HG03571 (cell line): ENCODE measurements around the gene GPR63.
A peak's percentile ranks its signal among the peaks of the same experiment; 100 is the strongest.

Source experiments
- ATAC-seq: cut with Tn5 transposase; IDR thresholded peaks from one replicate; pipeline ENCODE4 v1.9.1; 2021; ENCODE audit not compliant: unreplicated experiment

Gene GPR63, protein sequence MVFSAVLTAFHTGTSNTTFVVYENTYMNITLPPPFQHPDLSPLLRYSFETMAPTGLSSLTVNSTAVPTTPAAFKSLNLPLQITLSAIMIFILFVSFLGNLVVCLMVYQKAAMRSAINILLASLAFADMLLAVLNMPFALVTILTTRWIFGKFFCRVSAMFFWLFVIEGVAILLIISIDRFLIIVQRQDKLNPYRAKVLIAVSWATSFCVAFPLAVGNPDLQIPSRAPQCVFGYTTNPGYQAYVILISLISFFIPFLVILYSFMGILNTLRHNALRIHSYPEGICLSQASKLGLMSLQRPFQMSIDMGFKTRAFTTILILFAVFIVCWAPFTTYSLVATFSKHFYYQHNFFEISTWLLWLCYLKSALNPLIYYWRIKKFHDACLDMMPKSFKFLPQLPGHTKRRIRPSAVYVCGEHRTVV

DNA sequence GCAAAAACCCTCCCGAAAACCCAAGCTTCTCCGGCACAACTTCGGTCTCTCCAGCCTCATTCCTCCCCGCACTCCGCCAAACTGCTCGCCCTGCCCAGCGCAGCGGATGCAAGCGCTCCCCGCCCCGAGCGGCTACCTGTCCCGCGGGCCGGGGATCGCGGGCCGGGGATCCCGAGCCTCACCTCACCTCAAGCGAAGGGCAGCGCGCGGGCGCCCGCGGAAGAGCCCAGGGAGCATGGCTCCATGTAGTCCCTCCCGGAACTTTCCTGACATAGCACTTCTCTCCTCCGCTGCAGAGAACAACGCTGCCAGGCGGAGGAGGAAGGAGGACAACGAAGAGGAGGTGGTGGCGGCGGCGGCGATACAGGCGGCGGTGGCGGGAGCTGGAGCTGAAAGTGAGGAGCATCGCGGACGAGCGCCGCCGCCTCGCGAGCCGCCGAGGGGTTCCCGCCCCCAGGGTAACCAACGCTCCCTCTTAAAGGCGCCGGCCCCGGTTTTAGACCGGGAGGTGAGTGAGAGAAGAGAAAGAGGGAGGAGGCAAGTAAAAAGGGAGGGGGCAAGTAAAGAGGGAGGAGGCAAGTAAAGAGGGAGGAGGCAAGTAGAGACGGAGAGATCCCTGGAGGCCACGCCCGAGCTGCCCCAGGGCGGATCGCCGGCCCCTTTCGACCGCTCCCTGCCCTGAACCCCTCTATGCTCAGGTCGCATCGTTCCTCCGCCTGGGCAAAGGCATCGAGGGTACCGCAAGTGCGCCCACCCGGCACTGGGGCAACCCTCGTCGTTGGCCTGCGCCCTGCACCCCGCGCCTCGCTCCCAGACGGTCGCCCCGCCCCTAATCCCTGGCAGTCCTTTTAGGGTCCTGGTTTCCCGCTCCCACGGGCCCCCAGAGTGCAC is at the start of gene GPR63:
TSS of gene GPR63 (minus strand) at position 397 of the 891 bp plus-strand sequence. CDS start 37,746 bp downstream, outside the sequence.
- peak; percentile 85 for ATAC-seq

DNA sequence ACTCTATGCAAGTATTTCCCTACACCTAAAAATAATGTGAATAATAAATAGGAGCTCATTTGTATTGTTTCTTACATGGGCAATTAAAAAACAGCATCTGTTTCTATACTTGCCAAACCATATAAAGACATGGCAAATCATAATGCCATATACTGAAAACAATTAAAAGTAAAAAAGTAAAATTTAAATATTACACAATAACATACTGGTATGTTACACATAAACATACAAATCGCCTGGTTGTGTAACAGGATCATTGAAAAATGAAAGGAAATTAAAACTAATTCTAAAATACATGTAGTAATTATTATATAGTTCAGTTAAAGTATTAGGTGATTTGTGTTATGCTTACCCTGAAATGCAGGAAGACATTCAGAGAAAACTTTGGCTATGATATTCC is 49.2 kb upstream of the GPR63 start:
- ATAC-seq: no peak

DNA sequence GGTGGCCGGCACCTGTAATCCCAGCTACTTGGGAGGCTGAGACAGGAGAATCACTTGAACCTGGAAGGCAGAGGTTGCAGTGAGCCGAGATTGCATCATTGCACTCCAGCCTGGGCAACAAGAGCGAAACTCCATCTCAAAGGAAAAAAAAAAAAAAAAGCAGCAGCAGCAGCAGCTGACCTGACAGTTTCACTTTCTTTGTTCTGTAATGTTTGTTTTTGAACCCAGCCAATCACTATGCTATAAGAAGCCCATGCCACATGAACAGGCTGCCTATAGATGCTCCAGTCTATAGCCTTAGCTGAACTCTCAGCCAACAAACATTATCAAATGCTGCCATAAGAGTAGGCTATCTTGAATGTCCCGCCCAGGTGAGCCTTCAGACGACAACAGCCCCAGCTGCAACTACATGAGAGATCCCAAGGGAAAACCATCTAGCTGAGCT is 47.9 kb upstream of the GPR63 start:
- peak; percentile 84 for ATAC-seq

DNA sequence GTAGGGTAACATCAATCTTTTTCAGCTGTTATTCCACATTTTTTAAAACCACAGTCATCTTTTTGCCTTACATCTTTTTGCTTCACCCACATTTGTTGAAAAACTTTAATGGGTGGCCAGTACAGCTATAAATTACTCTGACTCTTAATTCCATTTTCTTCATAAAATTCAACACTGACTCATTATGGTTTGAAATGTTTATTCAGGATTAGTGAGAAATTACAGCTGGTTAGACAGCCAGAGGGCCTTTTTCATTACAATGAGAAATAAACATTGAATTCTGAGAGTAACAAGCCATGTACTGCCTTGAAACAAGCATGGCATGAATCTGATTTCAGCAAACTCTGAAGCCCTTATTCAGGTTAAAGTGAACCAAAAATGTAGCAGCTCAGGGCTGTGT is 40.9 kb upstream of the GPR63 start:
- ATAC-seq: no peak

DNA sequence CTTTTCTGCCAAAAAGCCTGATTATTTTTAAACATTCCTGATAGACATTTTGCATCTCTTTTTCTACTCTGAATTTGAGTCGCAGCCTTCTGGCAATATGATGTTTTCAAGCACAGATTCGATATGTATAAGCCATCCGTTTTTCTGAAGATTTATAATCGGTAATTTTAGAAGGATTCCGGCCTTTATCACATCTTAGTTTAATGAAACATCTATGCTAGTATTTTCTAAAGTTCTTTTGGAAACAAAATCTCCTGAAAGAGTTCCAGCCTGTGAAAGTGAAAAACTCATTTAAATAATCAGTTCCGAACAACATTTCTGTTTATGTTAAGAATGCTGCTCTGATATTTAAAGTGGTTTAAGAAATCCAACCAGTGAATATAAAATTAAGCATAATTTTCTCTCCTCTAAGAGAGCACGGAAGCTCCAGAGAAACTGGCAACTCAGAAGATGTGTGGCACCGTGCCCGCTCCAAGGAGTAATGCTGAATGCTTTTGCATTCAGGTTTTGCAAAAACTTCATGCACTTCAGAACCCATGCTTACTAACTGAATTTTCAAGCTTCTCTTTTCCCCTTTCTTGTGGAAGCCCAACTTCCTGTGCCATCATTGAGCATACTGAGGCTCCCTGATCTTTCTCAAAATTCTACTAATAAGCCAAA is 39.7 kb upstream of the GPR63 start:
- no peak for ATAC-seq

DNA sequence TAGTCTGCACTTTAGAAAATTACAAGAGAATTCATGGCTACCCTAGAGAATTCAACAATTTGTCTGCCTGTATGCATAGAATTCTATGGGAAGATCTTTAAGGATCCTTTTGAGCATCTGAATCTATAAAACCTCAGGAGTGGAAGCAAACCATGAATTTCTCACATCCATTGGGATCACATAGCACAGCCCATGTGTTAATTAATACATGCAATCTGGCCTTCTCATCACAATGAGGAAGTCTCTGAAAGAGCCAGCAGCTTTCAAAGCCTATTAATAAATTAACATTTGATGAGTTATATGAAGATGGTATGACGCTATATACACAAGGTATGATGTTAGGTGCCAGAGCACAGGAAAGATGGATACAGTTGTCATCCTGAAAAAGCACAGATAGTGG is 35.7 kb upstream of the GPR63 start:
- no peak for ATAC-seq

DNA sequence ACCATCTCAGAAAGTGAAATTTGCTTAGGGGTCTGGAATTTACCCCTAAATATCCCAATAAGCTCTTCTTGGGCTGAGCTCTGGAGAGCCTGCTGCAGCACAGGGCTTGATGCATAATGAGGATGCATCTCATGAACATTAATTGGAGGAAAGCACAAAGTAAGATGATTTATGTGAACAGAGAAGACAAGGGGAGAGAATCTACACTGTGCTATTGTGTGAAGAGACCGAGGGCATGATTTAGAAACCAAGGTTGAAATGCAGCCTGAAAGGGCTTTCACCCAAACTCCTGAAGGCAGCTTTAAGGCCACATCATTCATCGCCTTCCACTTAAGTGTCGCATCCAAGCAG is 27.8 kb upstream of the GPR63 start:
- ATAC-seq: no peak

DNA sequence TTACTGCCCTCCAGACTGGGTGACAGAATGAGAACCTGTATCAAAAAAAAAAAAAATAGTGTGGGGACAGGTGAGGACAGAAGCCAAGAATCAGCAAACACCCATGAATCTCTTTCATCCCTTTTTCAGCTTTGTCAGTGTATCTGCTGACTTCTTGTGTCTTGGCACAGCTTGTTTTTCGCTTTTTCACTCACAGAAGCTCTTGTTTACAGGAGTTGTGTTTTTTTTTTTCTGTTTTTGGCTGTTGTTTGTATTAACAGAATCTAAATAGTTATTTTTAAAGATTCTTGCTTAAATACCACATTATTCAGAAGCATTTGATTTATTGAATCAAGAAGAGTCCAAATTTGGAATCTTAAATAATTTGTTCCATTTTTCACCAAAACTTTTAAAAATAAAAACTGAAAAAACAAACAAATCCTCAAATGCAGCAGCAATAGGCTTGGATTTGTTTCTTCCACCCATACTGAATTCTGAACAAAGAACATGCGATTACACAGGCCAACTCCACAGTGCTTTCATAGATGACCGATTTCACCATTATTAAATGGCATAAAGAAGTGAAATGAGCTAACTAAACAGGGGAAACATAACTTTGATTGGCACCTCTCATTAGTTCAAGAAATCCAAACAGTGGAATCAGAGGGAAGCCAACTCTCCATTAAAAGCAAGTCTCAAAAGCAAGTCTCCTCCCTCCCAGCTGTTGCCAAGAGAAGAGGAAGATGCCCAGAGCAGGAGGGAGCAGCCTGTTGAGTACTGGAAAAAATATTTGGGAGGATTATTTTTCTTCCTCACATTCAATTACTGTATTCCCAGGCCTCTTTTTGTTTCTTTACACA is 27.2 kb upstream of the GPR63 start:
- no peak for ATAC-seq

DNA sequence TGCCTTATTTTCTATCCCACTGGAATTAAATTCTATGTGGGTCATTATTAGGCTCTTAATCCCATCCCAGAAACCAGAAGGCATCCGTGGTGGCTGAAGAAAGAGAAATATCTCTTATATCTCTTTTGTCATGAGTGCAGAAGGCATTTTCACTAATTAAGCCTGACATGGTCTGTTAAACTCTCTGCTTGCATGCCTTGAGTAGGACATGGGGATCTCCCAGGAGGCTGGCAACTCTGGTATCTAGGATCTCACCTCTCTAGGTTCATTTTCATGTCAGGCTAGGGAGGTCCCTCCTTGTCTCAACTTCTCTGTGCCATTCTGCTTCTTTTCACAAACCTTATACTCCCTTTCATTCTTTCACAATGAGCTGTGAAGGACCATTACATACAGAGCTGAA is 25.3 kb upstream of the GPR63 start:
- ATAC-seq: no peak

DNA sequence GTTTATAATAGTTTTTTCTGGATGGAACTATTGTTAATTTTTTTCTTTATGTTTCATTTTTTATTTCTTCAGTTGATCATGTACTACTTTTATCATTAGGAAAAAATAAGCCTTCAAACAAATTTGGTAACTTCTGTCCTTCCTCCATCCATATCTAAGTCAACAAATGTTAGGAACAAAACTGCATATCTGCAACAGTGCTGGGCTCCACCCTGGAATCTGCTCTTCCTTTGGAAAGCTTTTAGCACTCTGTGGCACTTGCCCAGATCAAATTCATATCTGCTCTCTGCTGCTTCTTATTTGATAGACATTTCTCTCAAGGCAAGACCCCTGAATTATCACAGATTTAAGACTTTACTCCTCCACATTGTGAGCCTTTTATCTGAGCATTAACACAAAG is 24.3 kb upstream of the GPR63 start:
- ATAC-seq: no peak

DNA sequence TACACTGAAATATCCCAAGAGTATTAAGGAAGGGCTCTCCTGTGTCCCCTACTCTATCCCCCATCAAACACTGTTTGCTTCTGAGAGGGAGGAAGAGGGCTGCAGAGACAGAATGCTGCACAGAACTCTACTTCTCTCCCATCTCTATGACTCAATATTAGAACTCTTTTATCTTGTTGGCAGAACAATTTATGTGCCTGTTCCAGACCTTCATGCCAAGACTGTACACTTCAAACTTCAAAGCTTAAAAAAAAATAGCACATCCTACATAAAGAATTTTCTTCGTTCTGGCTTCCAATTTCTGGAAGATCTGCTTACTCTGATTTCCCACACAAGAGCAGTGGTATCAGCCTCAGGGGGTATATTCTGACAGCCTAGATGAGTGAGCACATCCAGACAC is 19.6 kb upstream of the GPR63 start:
- no peak for ATAC-seq

DNA sequence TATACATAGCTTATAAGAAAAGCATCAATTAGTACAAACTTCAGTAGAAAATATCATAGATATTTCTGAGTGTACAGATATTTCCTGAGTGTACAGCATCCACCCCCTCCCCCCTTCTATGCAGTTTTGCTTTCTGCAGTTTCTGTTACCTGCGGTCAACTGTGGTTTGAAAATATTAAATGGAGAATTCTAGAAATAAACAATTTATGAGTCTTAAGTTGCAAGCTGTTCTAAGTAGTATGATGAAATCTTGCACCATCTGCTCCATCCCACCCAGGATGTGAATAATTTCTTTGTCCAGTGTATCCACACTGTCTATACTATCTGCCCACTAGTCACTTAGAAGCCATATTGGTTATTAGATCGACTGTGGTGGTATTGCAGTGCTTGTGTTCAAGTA is 15.8 kb upstream of the GPR63 start:
- ATAC-seq: no peak

DNA sequence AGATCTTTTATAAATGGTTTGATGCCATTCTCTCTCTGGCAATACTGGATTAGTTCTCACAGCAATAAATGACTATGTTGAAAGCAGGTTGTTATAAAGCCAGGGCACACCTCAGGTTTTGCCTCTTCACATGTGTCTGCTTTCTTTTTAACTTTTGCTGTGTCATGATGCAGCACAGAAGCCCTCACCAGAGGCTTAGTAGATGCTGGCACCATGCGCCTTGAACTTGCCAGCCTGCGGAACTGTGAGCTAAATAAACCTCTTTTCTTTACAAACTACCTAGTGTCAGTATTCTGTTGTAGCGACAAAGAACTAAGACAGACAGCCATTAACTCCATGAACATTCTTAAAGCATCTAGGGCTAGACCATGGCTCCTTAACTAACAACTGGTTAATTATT is 15.3 kb upstream of the GPR63 start:
- ATAC-seq: no peak

DNA sequence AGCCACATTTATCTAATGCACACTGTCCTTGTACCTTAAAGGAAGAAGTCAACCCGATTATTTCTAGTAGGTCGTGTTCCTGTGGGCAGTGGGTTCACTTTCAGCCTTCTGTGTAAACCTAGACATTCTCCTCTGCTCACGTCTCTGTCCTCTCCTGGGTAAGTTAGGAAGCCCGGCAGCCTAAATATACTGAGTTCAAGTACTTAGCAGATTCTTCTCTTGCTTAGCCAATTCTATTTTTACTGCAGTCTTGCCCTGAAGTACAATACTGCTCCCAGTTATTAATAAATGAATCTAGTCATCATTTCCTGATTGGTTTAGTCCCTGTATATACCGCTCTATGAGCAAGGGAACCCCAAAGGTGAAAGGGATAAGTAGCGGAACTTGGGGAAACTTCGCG is 14.6 kb upstream of the GPR63 start:
- ATAC-seq: no peak

DNA sequence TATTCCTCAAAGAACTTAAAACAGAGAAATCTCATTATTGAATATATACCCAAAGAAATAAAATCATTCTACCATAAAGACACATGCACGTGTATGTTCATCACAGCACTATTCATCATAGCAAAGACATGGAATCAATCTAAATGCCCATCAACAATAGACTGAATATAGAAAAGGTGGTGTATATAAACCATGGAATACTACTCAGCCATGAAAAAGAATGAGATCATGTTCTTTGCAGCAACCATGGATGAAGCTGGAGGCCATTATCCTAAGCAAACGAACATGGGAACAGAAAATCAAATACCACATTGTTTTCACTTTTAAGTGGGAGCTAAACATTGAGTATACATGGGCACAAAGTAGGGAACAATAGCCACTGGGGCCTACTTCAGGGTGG is 12.3 kb upstream of the GPR63 start:
- no peak for ATAC-seq

DNA sequence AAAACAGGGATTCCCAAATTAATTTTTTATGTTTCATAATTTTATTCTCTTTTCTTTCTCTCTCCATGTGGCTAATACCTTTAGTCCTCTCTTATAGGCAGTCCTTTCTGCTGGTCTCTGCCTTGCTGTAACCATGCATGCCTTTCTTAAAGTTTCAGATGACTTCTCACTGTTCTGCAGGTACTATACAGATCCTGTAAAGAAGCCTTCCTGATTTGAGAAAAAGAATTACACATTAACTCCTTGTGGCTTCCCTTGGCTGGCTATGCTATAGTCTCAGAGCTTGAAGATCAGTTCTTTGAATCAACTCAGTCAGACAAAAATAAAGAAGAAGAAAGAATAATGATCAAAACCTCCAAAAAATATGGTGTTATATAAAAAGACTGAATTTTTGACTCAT is 7.3 kb upstream of the GPR63 start:
- peak; percentile 88 for ATAC-seq

DNA sequence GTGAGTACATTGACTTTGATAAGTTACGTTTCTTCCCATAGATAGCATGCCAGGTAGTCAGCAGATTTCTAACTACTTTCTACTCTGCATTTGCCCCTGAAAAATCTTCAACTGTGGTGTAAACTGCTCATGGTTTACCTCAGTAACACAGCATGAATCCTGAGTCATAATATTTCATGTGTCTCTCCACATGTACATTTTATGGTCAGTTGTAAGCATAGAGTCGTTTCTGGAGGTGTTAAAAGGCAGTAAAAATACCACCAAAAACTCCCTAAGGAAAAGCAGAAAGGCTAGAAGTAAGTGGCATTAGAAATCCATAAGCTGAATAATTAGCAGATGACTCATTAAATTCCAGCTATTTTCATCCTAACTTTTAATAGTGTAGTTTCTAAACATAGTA is 4.1 kb upstream of the GPR63 start:
- ATAC-seq: no peak

DNA sequence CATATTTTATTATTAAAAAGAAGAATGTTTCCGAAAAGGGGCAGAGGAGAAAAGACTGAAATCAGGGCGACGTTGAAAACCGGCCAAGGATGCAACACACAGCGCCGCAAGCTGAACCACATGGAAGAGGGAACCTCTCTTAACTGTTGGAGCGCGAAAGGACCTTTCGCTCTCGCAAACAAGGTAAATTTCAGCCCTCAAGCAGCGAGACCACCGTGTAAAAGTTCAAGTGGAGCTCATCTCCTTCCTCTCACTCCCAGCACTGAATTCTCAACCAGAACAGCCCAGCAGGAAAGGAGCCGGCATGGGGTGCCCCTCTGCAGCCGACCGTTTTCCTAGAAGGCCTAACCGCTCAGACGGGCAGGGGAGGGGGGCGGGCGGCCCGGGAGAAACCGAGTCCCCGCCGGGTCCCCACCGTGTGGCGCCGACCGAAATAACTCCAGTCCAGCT is 621 bp downstream of the GPR63 start:
- peak; percentile 23 for ATAC-seq

DNA sequence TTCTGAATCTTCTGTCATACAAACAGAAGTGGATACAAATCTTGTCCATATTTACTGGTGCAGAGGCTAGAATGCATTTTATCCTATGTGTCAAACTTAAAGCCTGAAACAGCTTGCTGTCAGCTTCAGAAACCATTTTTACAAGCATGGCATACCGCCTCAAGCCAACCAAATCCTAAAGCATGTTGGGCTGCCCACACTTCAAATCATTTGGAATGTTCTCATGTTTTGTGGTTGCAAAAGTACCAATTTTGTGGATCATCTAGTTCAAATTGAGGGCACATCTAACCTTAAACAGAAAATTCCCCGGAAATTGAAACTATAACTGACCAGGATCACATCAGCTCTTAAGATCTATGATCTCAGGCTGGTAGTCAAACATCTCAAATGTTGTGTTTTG is 3.2 kb downstream of the GPR63 start:
- no peak for ATAC-seq

DNA sequence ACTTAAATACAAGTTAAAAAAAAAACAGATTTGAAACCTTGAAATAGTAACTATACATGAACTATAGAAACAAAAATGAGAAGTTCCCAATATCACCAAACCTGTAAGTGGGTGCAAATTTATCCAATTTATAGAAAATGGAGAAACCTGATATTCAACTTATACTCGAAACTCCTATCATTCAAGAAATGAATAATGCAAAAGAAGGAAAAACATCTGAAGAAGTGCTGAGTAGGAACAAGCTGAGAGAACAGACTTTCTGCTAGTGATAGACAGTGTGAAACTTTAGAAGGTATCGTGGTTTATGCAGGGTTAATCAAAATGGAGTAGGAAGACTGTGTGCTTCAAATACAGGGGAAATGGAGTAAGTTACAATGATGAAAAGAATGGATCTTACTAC is 4.5 kb downstream of the GPR63 start:
- no peak for ATAC-seq

DNA sequence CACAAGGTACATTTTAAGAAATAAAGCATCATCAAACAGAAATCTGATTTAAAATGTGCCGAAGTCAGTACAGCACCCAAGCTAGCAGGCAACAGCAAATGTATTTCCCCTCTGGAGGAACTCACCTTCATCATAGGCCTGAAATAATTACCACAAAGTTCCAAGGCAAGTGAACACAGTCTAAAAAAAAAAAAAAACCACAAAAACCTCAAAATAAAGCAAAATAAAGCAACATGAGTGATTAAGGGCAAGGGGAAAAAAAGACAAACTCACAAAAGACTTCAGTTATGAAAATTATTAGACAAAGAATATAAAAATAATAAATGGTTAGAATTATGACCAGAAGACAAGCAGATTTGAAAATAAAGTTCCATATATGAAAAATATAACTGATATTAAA is 10.4 kb downstream of the GPR63 start:
- ATAC-seq: no peak
